AG10803 (cell line): ENCODE results near the gene CDKN2D.
A peak's percentile ranks its signal among the peaks of the same experiment; 100 is the strongest.

ENCODE experiments used
- DNase-seq: peaks from one replicate; pipeline ENCODE4 v3.0.0; 2010; ENCODE audit warnings: low read depth
- H3K4me3 ChIP-seq: 2 replicates; pipeline ENCODE4 v1.5.1; 2011; ENCODE audit warnings: mild to moderate bottlenecking, low read length, control low read depth
- CTCF ChIP-seq: conservative IDR thresholded peaks from 2 replicates; pipeline ENCODE4 v1.5.1; 2011; ENCODE audit warnings: mild to moderate bottlenecking, low read length, control low read depth, inconsistent platforms

Gene CDKN2D

GRCh38 chr19:10568826-10569651 is at the start of gene CDKN2D:
TSS of gene CDKN2D (minus strand) at chr19:10568979. CDS start at chr19:10568653, 326 bp downstream.
- peak within 1 kb of the TSS; percentile 76 for H3K4me3 ChIP-seq
- DNase-seq: peak; percentile 99
- no peak for TF ChIP-seq CTCF

- peak overlapping the region; percentile 16 for H3K4me3 ChIP-seq
- peak; percentile 90 for DNase-seq
- TF ChIP-seq CTCF: no peak
Observed at GRCh38 chr19:10617409-10618121, 48.8 kb upstream of the CDKN2D start.

GRCh38 chr19:10615429-10616023 is 46.7 kb upstream of the CDKN2D start:
- no peak for DNase-seq
- TF ChIP-seq CTCF: no peak
- no peak overlapping the region for H3K4me3 ChIP-seq

- no peak for TF ChIP-seq CTCF
- no peak overlapping the region for H3K4me3 ChIP-seq
- DNase-seq: no peak
Observed at GRCh38 chr19:10612499-10613119, 43.8 kb upstream of the CDKN2D start.

GRCh38 chr19:10611907-10612306 is 43.1 kb upstream of the CDKN2D start:
- DNase-seq: peak; percentile 51
- TF ChIP-seq CTCF: no peak
- H3K4me3 ChIP-seq: no peak overlapping the region

GRCh38 chr19:10604460-10604980 is 35.7 kb upstream of the CDKN2D start:
- no peak overlapping the region for H3K4me3 ChIP-seq
- TF ChIP-seq CTCF: no peak
- no peak for DNase-seq
